Lower lobe of right lung (tissue), 2 donors: ENCODE data around the gene RAD52. TPM values are rescaled to one million over a fixed set of nuclear protein-coding genes. Genes with fewer than 3 reads are reported as not detected.
"Not testable (repeated sequence)": the region's sequence is repeated elsewhere in the genome, so short reads cannot be mapped to it uniquely, and the experiment has no call there.

ENCODE experiments used
- ATAC-seq, 2 donors: fragments of 200-7000 bp; cut with Tn5 transposase; one replicate each; pipeline ENCODE4 v1.9.1; 2020 to 2022; ENCODE audit warnings: mild to moderate bottlenecking in 2 of 2, moderate library complexity in 2 of 2
- DNase-seq: peaks from one replicate; pipeline ENCODE4 v3.0.0-alpha.2; 2020
- H3K27ac ChIP-seq: fragments of 200-600 bp; one replicate; pipeline ENCODE4 v1.8.0; 2022
- H3K27me3 ChIP-seq: fragments of 200-600 bp; one replicate; pipeline ENCODE4 v1.8.0; 2022; ENCODE audit warnings: low read depth
- H3K36me3 ChIP-seq: fragments of 200-600 bp; one replicate; pipeline ENCODE4 v1.8.0; 2022; ENCODE audit warnings: mild to moderate bottlenecking
- H3K4me1 ChIP-seq: fragments of 200-600 bp; one replicate; pipeline ENCODE4 v1.8.0; 2022
- H3K4me3 ChIP-seq: fragments of 200-600 bp; one replicate; pipeline ENCODE4 v1.8.0; 2022; ENCODE audit warnings: mild to moderate bottlenecking
- H3K9me3 ChIP-seq: fragments of 200-600 bp; one replicate; pipeline ENCODE4 v1.8.0; 2022
- CTCF ChIP-seq: fragments of 200-600 bp; IDR thresholded peaks from one replicate; pipeline ENCODE4 v1.8.0; 2022; ENCODE audit warnings: antibody characterized with exemption, mild to moderate bottlenecking
- intact Hi-C: fragments of 100-400 bp; cut with DNase I; formaldehyde crosslinking; loops from one replicate; pipeline ENCODE4 v1.11.0; 2022
- total RNA-seq: library from RNA; stranded (reverse); fragmentation: NEBNext Ultra II Directional; extraction: Animal tissue kit (Norgen Biotek cat#: 25700); gene quantifications from one replicate; pipeline ENCODE4 v1.2.1, GENCODE V29; 2021
- donor health status: DM: no; HTN: yes; CAD: no; lungs with severe emphysema.

RAD52 gene
- total RNA-seq, 1 donor from 2014 or later: 12.2 TPM

GRCh38 chr12:936377-937345, 12.8 kb downstream of the RAD52 start:
- no peaks in the 10 kb centered on the region for H3K4me1 ChIP-seq

GRCh38 chr12:935891-936290, 13.6 kb downstream of the RAD52 start:
- H3K27ac ChIP-seq, ATAC-seq, H3K4me3 ChIP-seq, H3K9me3 ChIP-seq, H3K27me3 ChIP-seq, DNase-seq, H3K4me1 ChIP-seq, intact Hi-C loops: not testable (repeated sequence)
- peaks cover 34% of the 10 kb centered on the region for H3K36me3 ChIP-seq

More at GRCh38 chr12:936377-937345, 12.8 kb downstream of the RAD52 start:
- DNase-seq (no peak), ATAC-seq (no peak)
- H3K27ac ChIP-seq: no peak overlapping the region
- no peak for TF ChIP-seq CTCF
- no peak overlapping the region for H3K4me3 ChIP-seq
- H3K36me3 ChIP-seq: peaks cover 32% of the 10 kb centered on the region
- no peaks in the 10 kb centered on the region for H3K9me3 ChIP-seq
- intact Hi-C loops: no loop called here
- H3K27me3 ChIP-seq: no peaks in the 10 kb centered on the region

GRCh38 chr12:931591-931990, 17.9 kb downstream of the RAD52 start:
- peaks cover 60% of the 10 kb centered on the region for H3K36me3 ChIP-seq
- TF ChIP-seq CTCF: no peak
- no peaks in the 10 kb centered on the region for H3K9me3 ChIP-seq

GRCh38 chr12:931060-931459, 18.4 kb downstream of the RAD52 start:
- Histone ChIP-seq H3K27me3 (no peaks in the 10 kb centered on the region), H3K36me3 (peaks cover 65% of the 10 kb centered on the region), H3K4me1 (no peaks in the 10 kb centered on the region), H3K27ac (no peak overlapping the region), H3K9me3 (no peaks in the 10 kb centered on the region), H3K4me3 (no peak overlapping the region)
- intact Hi-C loops: no loop called here
- DNase-seq (no peak), ATAC-seq (no peak)
- TF ChIP-seq CTCF: no peak

More at GRCh38 chr12:931591-931990, 17.9 kb downstream of the RAD52 start:
- Histone ChIP-seq H3K4me3 (no peak overlapping the region), H3K4me1 (no peaks in the 10 kb centered on the region), H3K27me3 (no peaks in the 10 kb centered on the region), H3K27ac (no peak overlapping the region)
- intact Hi-C loops: no loop called here
- no peak for DNase-seq
- no peak for ATAC-seq

GRCh38 chr12:926641-927040, 22.9 kb downstream of the RAD52 start:
- H3K9me3 ChIP-seq: no peaks in the 10 kb centered on the region
- H3K36me3 ChIP-seq: peaks cover 94% of the 10 kb centered on the region
- DNase-seq (no peak), ATAC-seq (no peak)
- no peaks in the 10 kb centered on the region for H3K27me3 ChIP-seq
- no peak overlapping the region for H3K4me3 ChIP-seq
- no peak overlapping the region for H3K27ac ChIP-seq
- no peak for TF ChIP-seq CTCF
- no peaks in the 10 kb centered on the region for H3K4me1 ChIP-seq
- intact Hi-C loops: no loop called here

- Histone ChIP-seq H3K27ac (no peak overlapping the region), H3K4me3 (no peak overlapping the region), H3K4me1 (no peaks in the 10 kb centered on the region), H3K27me3 (no peaks in the 10 kb centered on the region), H3K9me3 (no peaks in the 10 kb centered on the region), H3K36me3 (peaks cover 76% of the 10 kb centered on the region)
- intact Hi-C loops: no loop called here
- ATAC-seq: no peak
- no peak for TF ChIP-seq CTCF
- DNase-seq: no peak
These were observed 27.2 kb downstream of the RAD52 start for GRCh38 chr12:922285-922684.
